Measurements from ENCODE around the gene CSNK1G3. TPM values are rescaled to one million over a fixed set of nuclear protein-coding genes. Genes with fewer than 3 reads are reported as not detected.
A peak's percentile ranks its signal among the peaks of the same experiment; 100 is the strongest.

Gene CSNK1G3
- total and polyA plus RNA-seq, 2 donors (not counting 1 experiment from before 2014, with no cell fraction given): 31.9 to 57.0 TPM

DNA sequence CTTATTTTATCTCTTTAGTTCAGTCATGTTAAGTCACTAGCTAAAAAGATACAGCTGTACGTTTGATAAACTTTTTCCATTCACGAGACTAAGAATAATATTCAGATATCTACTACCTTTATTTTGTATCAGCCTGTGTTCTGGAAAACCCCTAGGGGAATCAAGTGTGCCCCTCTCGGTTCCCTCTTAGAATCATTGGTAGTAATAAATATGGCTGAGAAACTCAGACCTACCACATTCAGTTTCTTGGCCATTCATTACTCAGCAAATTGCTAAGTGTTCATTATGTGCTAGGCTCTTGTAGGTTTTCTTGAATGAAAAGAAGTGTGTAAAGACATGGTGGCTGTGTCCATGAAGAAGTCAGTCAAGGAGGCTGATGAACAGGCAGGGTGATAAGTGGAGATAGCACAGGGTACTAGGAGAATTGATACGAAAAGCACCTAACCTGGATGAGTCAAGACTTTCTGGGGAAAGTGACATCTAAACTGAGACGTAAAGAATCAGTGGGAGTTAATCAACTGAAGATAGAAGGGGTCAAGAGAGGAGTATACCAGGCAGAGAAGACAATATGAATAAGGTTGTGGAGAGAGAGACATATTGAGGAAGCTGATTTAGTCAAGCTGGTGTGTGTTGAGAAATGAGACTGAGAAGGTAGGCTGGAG, 86.2 kb downstream of the CSNK1G3 start:
- no peaks in the 10 kb centered on the region for H3K36me3 ChIP-seq (ENCODE audit: control insufficient read depth, insufficient read depth, low read length)
- no peak overlapping the region for H3K4me3 ChIP-seq (replicated peaks in 1 of 4; ENCODE audit: control extremely low read depth in 1 of 4, insufficient read depth in 1 of 4, low read depth in 3 of 4, low read length in 4 of 4)

DNA sequence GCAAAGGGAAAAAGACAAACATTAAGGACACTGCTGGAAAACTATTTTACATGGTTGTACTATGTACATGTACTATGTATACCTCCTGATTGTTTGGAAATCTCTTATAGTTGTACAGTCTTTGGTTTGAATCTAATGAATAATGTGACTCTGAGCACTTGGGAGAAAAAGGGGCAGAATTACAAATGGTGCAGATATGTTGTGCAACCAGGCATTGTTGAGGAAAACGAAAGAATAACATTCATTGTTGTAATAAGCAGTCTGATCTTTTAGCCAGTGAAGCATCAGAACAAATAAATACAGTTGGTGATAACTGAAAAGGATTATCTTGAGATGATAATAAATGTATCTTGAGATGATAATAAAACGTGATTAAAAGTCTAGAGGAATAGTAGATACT, 87.2 kb downstream of the CSNK1G3 start:
- no peak overlapping the region for H3K27ac ChIP-seq (ENCODE audit: insufficient read depth, low read length)
- H3K9me3 ChIP-seq (ENCODE audit: control insufficient read depth, insufficient read depth, low read depth, low read length): no peaks in the 10 kb centered on the region
- H2AFZ ChIP-seq (ENCODE audit: low read length): no peak overlapping the region
- no peaks in the 10 kb centered on the region for H4K20me1 ChIP-seq (ENCODE audit: control insufficient read depth, extremely low read depth, insufficient read depth, low read length)
- H3K9ac ChIP-seq (ENCODE audit: insufficient read depth, low read length): no peak overlapping the region
- no peaks in the 10 kb centered on the region for H3K36me3 ChIP-seq (ENCODE audit: control insufficient read depth, insufficient read depth, low read length)
- no peak overlapping the region for H3K4me2 ChIP-seq (ENCODE audit: extremely low read depth, insufficient read depth, low read length)
- no peaks in the 10 kb centered on the region for H3K4me1 ChIP-seq (ENCODE audit: control insufficient read depth, extremely low read depth, insufficient read depth, low read length)
- no peaks in the 10 kb centered on the region for H3K27me3 ChIP-seq (ENCODE audit: control insufficient read depth, insufficient read depth, low read length)
- no peak overlapping the region for H3K4me3 ChIP-seq (replicated peaks in 1 of 4; ENCODE audit: control extremely low read depth in 1 of 4, insufficient read depth in 1 of 4, low read depth in 3 of 4, low read length in 4 of 4)
- H3K79me2 ChIP-seq (ENCODE audit: control insufficient read depth, insufficient read depth, low read length): no peaks in the 10 kb centered on the region
- DNase-seq (ENCODE audit: low read depth in 2 of 2): peak in 1 of 2 donors; percentile 20
- TF ChIP-seq EZH2 (IDR thresholded peaks at IDR 0.05; ENCODE audit: low read length, missing control alignments): no peak
- TF ChIP-seq, protein P1, sequence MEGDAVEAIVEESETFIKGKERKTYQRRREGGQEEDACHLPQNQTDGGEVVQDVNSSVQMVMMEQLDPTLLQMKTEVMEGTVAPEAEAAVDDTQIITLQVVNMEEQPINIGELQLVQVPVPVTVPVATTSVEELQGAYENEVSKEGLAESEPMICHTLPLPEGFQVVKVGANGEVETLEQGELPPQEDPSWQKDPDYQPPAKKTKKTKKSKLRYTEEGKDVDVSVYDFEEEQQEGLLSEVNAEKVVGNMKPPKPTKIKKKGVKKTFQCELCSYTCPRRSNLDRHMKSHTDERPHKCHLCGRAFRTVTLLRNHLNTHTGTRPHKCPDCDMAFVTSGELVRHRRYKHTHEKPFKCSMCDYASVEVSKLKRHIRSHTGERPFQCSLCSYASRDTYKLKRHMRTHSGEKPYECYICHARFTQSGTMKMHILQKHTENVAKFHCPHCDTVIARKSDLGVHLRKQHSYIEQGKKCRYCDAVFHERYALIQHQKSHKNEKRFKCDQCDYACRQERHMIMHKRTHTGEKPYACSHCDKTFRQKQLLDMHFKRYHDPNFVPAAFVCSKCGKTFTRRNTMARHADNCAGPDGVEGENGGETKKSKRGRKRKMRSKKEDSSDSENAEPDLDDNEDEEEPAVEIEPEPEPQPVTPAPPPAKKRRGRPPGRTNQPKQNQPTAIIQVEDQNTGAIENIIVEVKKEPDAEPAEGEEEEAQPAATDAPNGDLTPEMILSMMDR (conservative IDR thresholded peaks at IDR 0.05 in 1 of 2, IDR thresholded peaks at IDR 0.05 in 1 of 2; ENCODE audit: low read depth in 1 of 2, low read length in 2 of 2): no peak

More for the DNA sequence above, 86.2 kb downstream of the CSNK1G3 start:
- H2AFZ ChIP-seq (ENCODE audit: low read length): no peak overlapping the region
- H3K79me2 ChIP-seq (ENCODE audit: control insufficient read depth, insufficient read depth, low read length): no peaks in the 10 kb centered on the region
- no peaks in the 10 kb centered on the region for H3K27me3 ChIP-seq (ENCODE audit: control insufficient read depth, insufficient read depth, low read length)
- no peak for DNase-seq (ENCODE audit: low read depth in 2 of 2)
- no peak overlapping the region for H3K9ac ChIP-seq (ENCODE audit: insufficient read depth, low read length)
- H4K20me1 ChIP-seq (ENCODE audit: control insufficient read depth, extremely low read depth, insufficient read depth, low read length): no peaks in the 10 kb centered on the region
- TF ChIP-seq, protein P1 (conservative IDR thresholded peaks at IDR 0.05 in 1 of 2, IDR thresholded peaks at IDR 0.05 in 1 of 2; ENCODE audit: low read depth in 1 of 2, low read length in 2 of 2): no peak
- TF ChIP-seq EZH2 (IDR thresholded peaks at IDR 0.05; ENCODE audit: low read length, missing control alignments): no peak
- no peak overlapping the region for H3K27ac ChIP-seq (ENCODE audit: insufficient read depth, low read length)
- no peaks in the 10 kb centered on the region for H3K9me3 ChIP-seq (ENCODE audit: control insufficient read depth, insufficient read depth, low read depth, low read length)
- no peaks in the 10 kb centered on the region for H3K4me1 ChIP-seq (ENCODE audit: control insufficient read depth, extremely low read depth, insufficient read depth, low read length)
- no peak overlapping the region for H3K4me2 ChIP-seq (ENCODE audit: extremely low read depth, insufficient read depth, low read length)

DNA sequence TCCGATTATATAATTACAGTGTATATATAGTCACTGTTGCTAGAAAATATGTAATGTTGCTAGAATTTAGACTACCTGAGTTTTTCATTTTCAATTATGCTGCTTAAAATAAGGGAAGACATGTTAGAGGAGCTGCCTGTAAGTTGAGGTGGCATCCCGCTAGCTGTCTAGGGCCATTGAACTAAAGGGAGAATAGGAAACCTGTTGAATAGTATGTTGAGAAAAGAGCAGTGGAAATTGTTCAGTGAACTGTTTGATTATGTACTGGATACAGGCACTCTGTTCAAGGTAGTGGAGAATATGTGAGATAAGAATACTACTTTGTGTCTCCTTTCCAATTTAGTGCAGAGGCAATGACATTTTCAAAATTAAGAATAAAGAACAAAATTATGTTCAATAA, 89.6 kb downstream of the CSNK1G3 start:
- H2AFZ ChIP-seq (ENCODE audit: low read length): no peak overlapping the region
- H3K36me3 ChIP-seq (ENCODE audit: control insufficient read depth, insufficient read depth, low read length): no peaks in the 10 kb centered on the region
- no peaks in the 10 kb centered on the region for H3K4me1 ChIP-seq (ENCODE audit: control insufficient read depth, extremely low read depth, insufficient read depth, low read length)
- H3K9me3 ChIP-seq (ENCODE audit: control insufficient read depth, insufficient read depth, low read depth, low read length): no peaks in the 10 kb centered on the region
- no peak overlapping the region for H3K9ac ChIP-seq (ENCODE audit: insufficient read depth, low read length)
- no peak overlapping the region for H3K27ac ChIP-seq (ENCODE audit: insufficient read depth, low read length)
- H4K20me1 ChIP-seq (ENCODE audit: control insufficient read depth, extremely low read depth, insufficient read depth, low read length): no peaks in the 10 kb centered on the region
- TF ChIP-seq, protein P1 (conservative IDR thresholded peaks at IDR 0.05 in 1 of 2, IDR thresholded peaks at IDR 0.05 in 1 of 2; ENCODE audit: low read depth in 1 of 2, low read length in 2 of 2): no peak
- TF ChIP-seq EZH2 (IDR thresholded peaks at IDR 0.05; ENCODE audit: low read length, missing control alignments): no peak
- H3K79me2 ChIP-seq (ENCODE audit: control insufficient read depth, insufficient read depth, low read length): no peaks in the 10 kb centered on the region
- no peak overlapping the region for H3K4me3 ChIP-seq (replicated peaks in 1 of 4; ENCODE audit: control extremely low read depth in 1 of 4, insufficient read depth in 1 of 4, low read depth in 3 of 4, low read length in 4 of 4)
- H3K27me3 ChIP-seq (ENCODE audit: control insufficient read depth, insufficient read depth, low read length): no peaks in the 10 kb centered on the region
- no peak overlapping the region for H3K4me2 ChIP-seq (ENCODE audit: extremely low read depth, insufficient read depth, low read length)
- DNase-seq (ENCODE audit: low read depth in 2 of 2): no peak

All from fibroblast of lung (primary cell).